GM20000 (cell line): ENCODE measurements around the gene CCNF.
A peak's percentile ranks its signal among the peaks of the same experiment; 100 is the strongest.

Source experiments
- DNase-seq: peaks from one replicate; pipeline ENCODE4 v3.0.0; 2012; ENCODE audit warnings: low spot score
- TF ChIP-seq, protein P1 (sequence below): IDR thresholded peaks from 2 replicates; pipeline ENCODE4 v1.5.1; 2012; ENCODE audit warnings: mild to moderate bottlenecking, control low read depth; ENCODE audit errors: extremely low read depth, missing control alignments

Gene CCNF

DNA sequence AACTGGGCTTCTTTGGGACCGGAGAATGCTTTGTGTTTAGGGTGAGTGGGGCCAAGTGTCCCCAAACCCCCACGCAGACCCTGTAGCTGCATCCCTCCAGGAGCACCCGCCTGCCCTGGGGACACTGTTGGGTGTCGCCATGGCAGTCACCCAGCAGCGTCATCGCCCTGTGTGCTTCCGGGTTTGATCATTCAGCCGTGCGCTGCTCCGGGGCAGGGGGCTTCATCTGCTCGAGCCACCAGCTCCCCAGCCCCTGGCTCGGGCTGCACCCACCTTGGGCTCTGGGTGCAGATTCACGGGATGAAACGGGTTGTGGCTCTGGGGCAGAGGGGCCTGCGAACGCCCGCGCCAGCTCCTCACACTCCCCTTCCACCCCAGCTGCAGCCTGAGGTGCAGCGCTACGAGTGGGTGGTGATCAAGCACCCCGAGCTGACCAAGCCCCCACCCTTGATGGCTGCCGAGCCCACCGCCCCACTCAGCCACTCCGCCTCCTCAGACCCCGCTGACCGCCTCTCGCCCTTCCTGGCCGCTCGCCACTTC is 70.7 kb downstream of the CCNF start:
- TF ChIP-seq, protein P1, sequence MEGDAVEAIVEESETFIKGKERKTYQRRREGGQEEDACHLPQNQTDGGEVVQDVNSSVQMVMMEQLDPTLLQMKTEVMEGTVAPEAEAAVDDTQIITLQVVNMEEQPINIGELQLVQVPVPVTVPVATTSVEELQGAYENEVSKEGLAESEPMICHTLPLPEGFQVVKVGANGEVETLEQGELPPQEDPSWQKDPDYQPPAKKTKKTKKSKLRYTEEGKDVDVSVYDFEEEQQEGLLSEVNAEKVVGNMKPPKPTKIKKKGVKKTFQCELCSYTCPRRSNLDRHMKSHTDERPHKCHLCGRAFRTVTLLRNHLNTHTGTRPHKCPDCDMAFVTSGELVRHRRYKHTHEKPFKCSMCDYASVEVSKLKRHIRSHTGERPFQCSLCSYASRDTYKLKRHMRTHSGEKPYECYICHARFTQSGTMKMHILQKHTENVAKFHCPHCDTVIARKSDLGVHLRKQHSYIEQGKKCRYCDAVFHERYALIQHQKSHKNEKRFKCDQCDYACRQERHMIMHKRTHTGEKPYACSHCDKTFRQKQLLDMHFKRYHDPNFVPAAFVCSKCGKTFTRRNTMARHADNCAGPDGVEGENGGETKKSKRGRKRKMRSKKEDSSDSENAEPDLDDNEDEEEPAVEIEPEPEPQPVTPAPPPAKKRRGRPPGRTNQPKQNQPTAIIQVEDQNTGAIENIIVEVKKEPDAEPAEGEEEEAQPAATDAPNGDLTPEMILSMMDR: no peak
- DNase-seq: no peak

DNA sequence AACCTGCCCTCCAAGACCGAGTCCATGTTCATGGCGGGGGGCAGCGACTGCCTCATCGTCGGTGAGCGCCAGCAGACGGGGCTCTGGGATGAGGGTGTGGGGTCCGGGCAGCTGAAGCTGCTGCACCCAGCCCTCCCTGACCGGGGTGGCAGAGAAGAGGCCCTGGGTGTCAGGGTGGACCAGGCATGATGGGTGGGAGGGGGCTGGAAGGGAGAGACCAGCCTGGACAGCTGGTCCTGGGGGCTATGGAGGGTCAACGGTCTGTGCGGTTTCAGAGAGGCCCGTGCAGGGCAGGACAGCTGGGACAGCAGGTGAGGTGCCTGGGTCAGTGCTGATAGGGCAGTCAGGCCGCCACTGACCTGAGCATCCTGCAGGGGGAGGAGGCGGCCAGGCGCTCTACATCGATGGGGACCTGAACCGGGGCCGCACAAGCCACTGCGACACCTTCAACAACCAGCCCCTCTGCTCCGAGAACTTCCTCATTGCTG is 71.2 kb downstream of the CCNF start:
- TF ChIP-seq, protein P1: no peak
- no peak for DNase-seq

- DNase-seq: peak; percentile 89
- TF ChIP-seq, protein P1: peak; percentile 96
Measured at GRCh38 chr16:2500918-2501750, 71.9 kb downstream of the CCNF start.

GRCh38 chr16:2501946-2502895 is 73.0 kb downstream of the CCNF start:
- TF ChIP-seq, protein P1: no peak
- no peak for DNase-seq

DNA sequence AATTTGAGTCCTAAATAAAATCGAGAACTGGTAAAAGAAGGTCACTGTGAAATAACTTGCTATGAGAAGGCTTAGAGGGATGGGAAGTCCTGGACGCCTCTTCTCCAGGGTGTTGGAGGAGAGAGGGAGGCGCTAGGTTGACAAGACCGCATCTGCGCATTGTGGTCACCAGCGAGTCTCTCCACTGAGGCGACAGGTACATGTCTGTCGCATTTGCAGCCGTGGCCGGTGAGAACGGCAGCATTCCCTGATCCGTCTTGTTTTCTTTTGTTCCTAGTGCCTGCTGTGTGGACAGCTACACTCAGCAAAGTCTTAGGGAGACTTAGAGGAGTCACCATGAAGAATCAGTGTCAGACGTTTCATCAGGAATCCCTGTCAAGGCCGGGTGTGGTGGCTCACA is 76.4 kb downstream of the CCNF start:
- TF ChIP-seq, protein P1: no peak

GRCh38 chr16:2507052-2507659 is 77.9 kb downstream of the CCNF start:
- TF ChIP-seq, protein P1: no peak
- peak; percentile 75 for DNase-seq

More for the DNA sequence above, 76.4 kb downstream of the CCNF start:
- DNase-seq: no peak
